ENCODE measurements around the gene KCTD1. TPM values are rescaled to one million over a fixed set of nuclear protein-coding genes. Genes with fewer than 3 reads are reported as not detected.

The KCTD1 gene
- total and polyA plus RNA-seq, 2 donors (not counting 1 experiment from before 2014, with no cell fraction given), result 2.3 to 5.0 TPM

GRCh38 chr18:26470011-26470637, 78.2 kb downstream of the KCTD1 start:
- Histone ChIP-seq H3K4me2 (replicated peaks; ENCODE audit: low read depth, low read length, poor library complexity, severe bottlenecking) (no peak overlapping the region), H3K4me1 (ENCODE audit: control insufficient read depth in 2 of 2, insufficient read depth in 2 of 2, low read length in 2 of 2) (no peaks in the 10 kb centered on the region), H3K9ac (ENCODE audit: low read length) (no peak overlapping the region), H3K9me3 (ENCODE audit: control extremely low read depth in 1 of 3, control insufficient read depth in 2 of 3, insufficient read depth in 1 of 3, low read length in 2 of 3) (no peaks in the 10 kb centered on the region), H4K20me1 (ENCODE audit: control insufficient read depth, insufficient read depth, low read length, poor library complexity, severe bottlenecking) (no peaks in the 10 kb centered on the region), H3K79me2 (ENCODE audit: control insufficient read depth, insufficient read depth, low read length) (no peaks in the 10 kb centered on the region), H3K4me3 (ENCODE audit: control extremely low read depth in 1 of 5, extremely low read depth in 1 of 5, insufficient read depth in 1 of 5, low read depth in 2 of 5, low read length in 4 of 5) (no peak overlapping the region), H3K27ac (ENCODE audit: low read length in 2 of 2) (no peak overlapping the region), H3K27me3 (replicated peaks in 1 of 4; ENCODE audit: control extremely low read depth in 1 of 4, control insufficient read depth in 3 of 4, insufficient read depth in 4 of 4, low read length in 3 of 4) (peaks cover 0 to 2% (median 0%) of the 10 kb centered on the region in 4 experiments), H3K36me3 (replicated peaks in 1 of 2; ENCODE audit: control extremely low read depth in 1 of 2, control insufficient read depth in 1 of 2, extremely low read depth in 1 of 2, insufficient read depth in 2 of 2, low read length in 1 of 2) (no peaks in the 10 kb centered on the region), H2AFZ (ENCODE audit: insufficient read depth, low read depth, low read length, poor library complexity, severe bottlenecking) (no peak overlapping the region)
- intact Hi-C loops (cut with micrococcal nuclease), result no loop called here
- Mint-ChIP-seq H3K4me3 (no peak overlapping the region), H3K27me3 (no peaks in the 10 kb centered on the region), H3K9me3 (ENCODE audit: insufficient read depth) (no peaks in the 10 kb centered on the region), H3K4me1 (peaks cover 3% of the 10 kb centered on the region), H3K27ac (no peak overlapping the region)
- ChIA-PET POLR2A (no interaction called here), CTCF (no interaction called here)
- DNase-seq (no peak), ATAC-seq (ENCODE audit: low read depth) (no peak)
- WGBS (ENCODE audit: insufficient coverage), result 73% methylated on average over 6 of the region's 10 CpGs
- TF ChIP-seq EZH2 (IDR thresholded peaks at IDR 0.05; ENCODE audit: borderline replicate concordance, insufficient read depth, low read depth, low read length, poor library complexity, severe bottlenecking), result no peak
- TF ChIP-seq CTCF (IDR thresholded peaks at IDR 0.05), result no peak

GRCh38 chr18:26468931-26469340, 79.4 kb downstream of the KCTD1 start:
- no peak overlapping the region for H3K27ac ChIP-seq (ENCODE audit: low read length in 2 of 2)
- H3K9me3 Mint-ChIP-seq (ENCODE audit: insufficient read depth), result no peaks in the 10 kb centered on the region
- no peak overlapping the region for H3K4me2 ChIP-seq (replicated peaks; ENCODE audit: low read depth, low read length, poor library complexity, severe bottlenecking)
- DNase-seq (no peak), ATAC-seq (ENCODE audit: low read depth) (no peak)
- ChIA-PET POLR2A (no interaction called here), CTCF (interaction anchor here (0.7 kb wide), 1 partner anchor 666 kb away, joined by 3 read pairs; no protein-coding TSS in a partner anchor)
- H3K4me3 Mint-ChIP-seq, result no peak overlapping the region
- no peak overlapping the region for H2AFZ ChIP-seq (ENCODE audit: insufficient read depth, low read depth, low read length, poor library complexity, severe bottlenecking)
- no peak overlapping the region for H3K9ac ChIP-seq (ENCODE audit: low read length)
- H3K27ac Mint-ChIP-seq, result no peak overlapping the region
- H3K4me3 ChIP-seq (ENCODE audit: control extremely low read depth in 1 of 5, extremely low read depth in 1 of 5, insufficient read depth in 1 of 5, low read depth in 2 of 5, low read length in 4 of 5), result no peak overlapping the region
- no peaks in the 10 kb centered on the region for H3K9me3 ChIP-seq (ENCODE audit: control extremely low read depth in 1 of 3, control insufficient read depth in 2 of 3, insufficient read depth in 1 of 3, low read length in 2 of 3)
- WGBS (ENCODE audit: insufficient coverage), result 33% methylated on average over 1 of the region's 4 CpGs
- H4K20me1 ChIP-seq (ENCODE audit: control insufficient read depth, insufficient read depth, low read length, poor library complexity, severe bottlenecking), result no peaks in the 10 kb centered on the region
- intact Hi-C loops (cut with micrococcal nuclease), result no loop called here
- no peaks in the 10 kb centered on the region for H3K36me3 ChIP-seq (replicated peaks in 1 of 2; ENCODE audit: control extremely low read depth in 1 of 2, control insufficient read depth in 1 of 2, extremely low read depth in 1 of 2, insufficient read depth in 2 of 2, low read length in 1 of 2)
- no peaks in the 10 kb centered on the region for H3K4me1 ChIP-seq (ENCODE audit: control insufficient read depth in 2 of 2, insufficient read depth in 2 of 2, low read length in 2 of 2)
- H3K4me1 Mint-ChIP-seq, result peaks cover 3% of the 10 kb centered on the region
- H3K27me3 ChIP-seq (replicated peaks in 1 of 4; ENCODE audit: control extremely low read depth in 1 of 4, control insufficient read depth in 3 of 4, insufficient read depth in 4 of 4, low read length in 3 of 4), result peaks cover 0 to 2% (median 0%) of the 10 kb centered on the region in 4 experiments
- no peaks in the 10 kb centered on the region for H3K27me3 Mint-ChIP-seq
- H3K79me2 ChIP-seq (ENCODE audit: control insufficient read depth, insufficient read depth, low read length), result no peaks in the 10 kb centered on the region
- TF ChIP-seq CTCF (IDR thresholded peaks at IDR 0.05) (peak; percentile 45), EZH2 (IDR thresholded peaks at IDR 0.05; ENCODE audit: borderline replicate concordance, insufficient read depth, low read depth, low read length, poor library complexity, severe bottlenecking) (no peak)

Measured in B cell (primary cell).